Neural cell (in vitro differentiated cells): Measurements from ENCODE around the gene DCHS2. TPM values are rescaled to one million over a fixed set of nuclear protein-coding genes. Genes with fewer than 3 reads are reported as not detected.

ENCODE experiments used
- H2AFZ ChIP-seq: fragments of 200-600, 300-800 bp; sonication (generic), shearing (Covaris generic); 2 replicates; pipeline ENCODE4 v1.6.0; 2014; ENCODE audit warnings: low read depth, mild to moderate bottlenecking, antibody characterized with exemption, low read length, moderate library complexity
- H3F3A ChIP-seq: fragments of 200-600 bp; shearing (Covaris generic); 2 replicates; pipeline ENCODE4 v1.6.1; 2016; ENCODE audit warnings: mild to moderate bottlenecking, moderate library complexity, mixed read lengths, antibody characterized with exemption, low read length; ENCODE audit not compliant: insufficient read depth, poor library complexity, severe bottlenecking
- H3K27ac ChIP-seq: fragments of 200-600, 300-800 bp; sonication (generic), shearing (Covaris generic); 2 replicates; pipeline ENCODE4 v1.5.1; 2014; ENCODE audit warnings: mild to moderate bottlenecking, low read length, moderate library complexity
- H3K27me3 ChIP-seq: fragments of 300-800, 200-600 bp; sonication (generic), shearing (Covaris generic); 2 replicates; pipeline ENCODE4 v1.6.0; 2014; ENCODE audit warnings: mild to moderate bottlenecking, low read depth, low read length, moderate library complexity; ENCODE audit not compliant: insufficient read depth
- H3K36me3 ChIP-seq: fragments of 300-800, 200-600 bp; sonication (generic), shearing (Covaris generic); 2 replicates; pipeline ENCODE4 v1.5.1; 2014; ENCODE audit warnings: mild to moderate bottlenecking, antibody characterized with exemption, low read length, moderate library complexity; ENCODE audit not compliant: insufficient read depth
- H3K4me2 ChIP-seq: fragments of 300-800, 200-600 bp; sonication (generic), shearing (Covaris generic); 2 replicates; pipeline ENCODE4 v1.6.0; 2014; ENCODE audit warnings: mild to moderate bottlenecking, low read length
- H3K4me3 ChIP-seq: fragments of 300-800, 200-600 bp; sonication (generic), shearing (Covaris generic); 2 replicates; pipeline ENCODE4 v1.5.1; 2014; ENCODE audit warnings: mild to moderate bottlenecking, low read length, moderate library complexity
- H3K79me2 ChIP-seq: fragments of 200-600 bp; shearing (Covaris generic); replicated peaks from 2 replicates; pipeline ENCODE4 v1.6.0; 2014; ENCODE audit warnings: mild to moderate bottlenecking, low read length, moderate library complexity; ENCODE audit not compliant: insufficient read depth
- H3K9ac ChIP-seq: fragments of 300-800, 200-600 bp; sonication (generic), shearing (Covaris generic); 2 replicates; pipeline ENCODE4 v1.6.1; 2016; ENCODE audit warnings: mild to moderate bottlenecking, low read length, mixed read lengths
- H3K9me2 ChIP-seq: fragments of 200-600 bp; shearing (Covaris generic); 2 replicates; pipeline ENCODE4 v1.6.1; 2016; ENCODE audit warnings: mild to moderate bottlenecking, low read length, mixed read lengths; ENCODE audit not compliant: insufficient read depth
- H3K9me3 ChIP-seq: fragments of 200-600, 300-800 bp; sonication (generic), shearing (Covaris generic); 2 replicates; pipeline ENCODE4 v1.6.1; 2016; ENCODE audit warnings: mild to moderate bottlenecking, mixed run types, low read length, moderate library complexity, mixed read lengths
- H4K20me1 ChIP-seq: fragments of 200-600 bp; shearing (Covaris generic); 2 replicates; pipeline ENCODE4 v1.6.1; 2016; ENCODE audit warnings: mild to moderate bottlenecking, mixed run types; ENCODE audit not compliant: insufficient read depth
- EP300 ChIP-seq: fragments of 450-650 bp; conservative IDR thresholded peaks from 2 replicates; pipeline ENCODE4 v1.6.1; 2014; ENCODE audit warnings: antibody characterized with exemption, mild to moderate bottlenecking, moderate library complexity; ENCODE audit not compliant: poor library complexity, severe bottlenecking
- EZH2 ChIP-seq: fragments of 200-600, 300-800 bp; shearing (Covaris generic), sonication (generic); IDR thresholded peaks from 2 replicates; pipeline ENCODE4 v1.6.1; 2014; ENCODE audit warnings: antibody characterized with exemption, low read length, borderline replicate concordance, mild to moderate bottlenecking; ENCODE audit not compliant: insufficient read depth, poor library complexity, severe bottlenecking
- MXI1 ChIP-seq: fragments of 450-650 bp; conservative IDR thresholded peaks from 2 replicates; pipeline ENCODE4 v1.6.1; 2014; ENCODE audit warnings: antibody characterized with exemption, mild to moderate bottlenecking; ENCODE audit not compliant: poor library complexity, severe bottlenecking
- POLR2AphosphoS5 ChIP-seq: IDR thresholded peaks from 2 replicates; pipeline ENCODE4 v1.6.1; 2012
- RAD21 ChIP-seq: fragments of 450-650 bp; conservative IDR thresholded peaks from 2 replicates; pipeline ENCODE4 v1.6.1; 2014; ENCODE audit warnings: antibody characterized with exemption, mild to moderate bottlenecking, moderate library complexity
- SMC3 ChIP-seq: fragments of 450-650 bp; conservative IDR thresholded peaks from 2 replicates; pipeline ENCODE4 v1.6.1; 2014; ENCODE audit warnings: antibody characterized with exemption, mild to moderate bottlenecking, moderate library complexity; ENCODE audit not compliant: poor library complexity
- TAF1 ChIP-seq: IDR thresholded peaks from 2 replicates; pipeline ENCODE4 v1.6.1; 2012; ENCODE audit warnings: low read depth
- polyA plus RNA-seq: library from polyadenylated mRNA; depleted of rRNA; stranded (reverse); fragments of >200 nt; gene quantifications from 2 replicates; pipeline ENCODE4 v1.2.3, GENCODE V29; 2014
- TF ChIP-seq, protein P1 (sequence below): fragments of 450-650 bp; IDR thresholded peaks from 2 replicates; pipeline ENCODE4 v1.5.1; 2014; ENCODE audit warnings: antibody characterized with exemption, mild to moderate bottlenecking, moderate library complexity; ENCODE audit not compliant: poor library complexity, severe bottlenecking
- TF ChIP-seq, protein P2 (sequence below): IDR thresholded peaks from 2 replicates; pipeline ENCODE4 v1.6.1; 2012; ENCODE audit warnings: borderline replicate concordance

DCHS2 gene
- polyA plus RNA-seq, 1 donor from 2014 or later = 1.6 TPM

DNA sequence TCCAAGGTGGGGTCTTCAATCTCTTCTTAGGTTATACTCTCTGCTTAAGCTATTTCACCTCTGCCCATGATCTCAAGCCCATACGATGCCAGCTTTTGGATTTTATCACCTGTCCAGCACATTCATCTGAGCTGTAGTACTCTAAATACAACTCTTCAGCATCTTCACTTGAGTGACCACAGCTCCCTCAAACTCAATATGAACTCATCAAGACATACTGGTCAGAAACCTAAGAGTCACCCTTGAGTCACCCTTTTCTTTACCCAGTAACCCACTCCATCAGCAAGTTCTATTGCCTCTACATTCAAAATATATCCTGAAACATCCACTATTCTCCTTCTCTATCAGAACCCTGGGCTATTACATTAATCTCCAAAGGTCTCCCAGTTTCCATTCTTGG lies 69.4 kb downstream of the DCHS2 start:
- H3K27ac ChIP-seq = no peak overlapping the region
- peaks cover 10% of the 10 kb centered on the region for H3K27me3 ChIP-seq
- H2AFZ ChIP-seq = no peak overlapping the region
- TF ChIP-seq EP300 = no peak
- TF ChIP-seq TAF1 = no peak
- TF ChIP-seq, protein P1, sequence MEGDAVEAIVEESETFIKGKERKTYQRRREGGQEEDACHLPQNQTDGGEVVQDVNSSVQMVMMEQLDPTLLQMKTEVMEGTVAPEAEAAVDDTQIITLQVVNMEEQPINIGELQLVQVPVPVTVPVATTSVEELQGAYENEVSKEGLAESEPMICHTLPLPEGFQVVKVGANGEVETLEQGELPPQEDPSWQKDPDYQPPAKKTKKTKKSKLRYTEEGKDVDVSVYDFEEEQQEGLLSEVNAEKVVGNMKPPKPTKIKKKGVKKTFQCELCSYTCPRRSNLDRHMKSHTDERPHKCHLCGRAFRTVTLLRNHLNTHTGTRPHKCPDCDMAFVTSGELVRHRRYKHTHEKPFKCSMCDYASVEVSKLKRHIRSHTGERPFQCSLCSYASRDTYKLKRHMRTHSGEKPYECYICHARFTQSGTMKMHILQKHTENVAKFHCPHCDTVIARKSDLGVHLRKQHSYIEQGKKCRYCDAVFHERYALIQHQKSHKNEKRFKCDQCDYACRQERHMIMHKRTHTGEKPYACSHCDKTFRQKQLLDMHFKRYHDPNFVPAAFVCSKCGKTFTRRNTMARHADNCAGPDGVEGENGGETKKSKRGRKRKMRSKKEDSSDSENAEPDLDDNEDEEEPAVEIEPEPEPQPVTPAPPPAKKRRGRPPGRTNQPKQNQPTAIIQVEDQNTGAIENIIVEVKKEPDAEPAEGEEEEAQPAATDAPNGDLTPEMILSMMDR = no peak
- no peak for TF ChIP-seq POLR2AphosphoS5
- TF ChIP-seq, protein P2, sequence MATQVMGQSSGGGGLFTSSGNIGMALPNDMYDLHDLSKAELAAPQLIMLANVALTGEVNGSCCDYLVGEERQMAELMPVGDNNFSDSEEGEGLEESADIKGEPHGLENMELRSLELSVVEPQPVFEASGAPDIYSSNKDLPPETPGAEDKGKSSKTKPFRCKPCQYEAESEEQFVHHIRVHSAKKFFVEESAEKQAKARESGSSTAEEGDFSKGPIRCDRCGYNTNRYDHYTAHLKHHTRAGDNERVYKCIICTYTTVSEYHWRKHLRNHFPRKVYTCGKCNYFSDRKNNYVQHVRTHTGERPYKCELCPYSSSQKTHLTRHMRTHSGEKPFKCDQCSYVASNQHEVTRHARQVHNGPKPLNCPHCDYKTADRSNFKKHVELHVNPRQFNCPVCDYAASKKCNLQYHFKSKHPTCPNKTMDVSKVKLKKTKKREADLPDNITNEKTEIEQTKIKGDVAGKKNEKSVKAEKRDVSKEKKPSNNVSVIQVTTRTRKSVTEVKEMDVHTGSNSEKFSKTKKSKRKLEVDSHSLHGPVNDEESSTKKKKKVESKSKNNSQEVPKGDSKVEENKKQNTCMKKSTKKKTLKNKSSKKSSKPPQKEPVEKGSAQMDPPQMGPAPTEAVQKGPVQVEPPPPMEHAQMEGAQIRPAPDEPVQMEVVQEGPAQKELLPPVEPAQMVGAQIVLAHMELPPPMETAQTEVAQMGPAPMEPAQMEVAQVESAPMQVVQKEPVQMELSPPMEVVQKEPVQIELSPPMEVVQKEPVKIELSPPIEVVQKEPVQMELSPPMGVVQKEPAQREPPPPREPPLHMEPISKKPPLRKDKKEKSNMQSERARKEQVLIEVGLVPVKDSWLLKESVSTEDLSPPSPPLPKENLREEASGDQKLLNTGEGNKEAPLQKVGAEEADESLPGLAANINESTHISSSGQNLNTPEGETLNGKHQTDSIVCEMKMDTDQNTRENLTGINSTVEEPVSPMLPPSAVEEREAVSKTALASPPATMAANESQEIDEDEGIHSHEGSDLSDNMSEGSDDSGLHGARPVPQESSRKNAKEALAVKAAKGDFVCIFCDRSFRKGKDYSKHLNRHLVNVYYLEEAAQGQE = no peak
- TF ChIP-seq RAD21 = no peak
- no peak for TF ChIP-seq EZH2
- H3K79me2 ChIP-seq = no peaks in the 10 kb centered on the region
- no peaks in the 10 kb centered on the region for H4K20me1 ChIP-seq
- H3K9ac ChIP-seq = no peak overlapping the region
- H3K4me3 ChIP-seq = no peak overlapping the region
- no peaks in the 10 kb centered on the region for H3K36me3 ChIP-seq
- H3F3A ChIP-seq = no peaks in the 10 kb centered on the region
- no peaks in the 10 kb centered on the region for H3K9me3 ChIP-seq
- no peak overlapping the region for H3K4me2 ChIP-seq
- no peaks in the 10 kb centered on the region for H3K9me2 ChIP-seq

DNA sequence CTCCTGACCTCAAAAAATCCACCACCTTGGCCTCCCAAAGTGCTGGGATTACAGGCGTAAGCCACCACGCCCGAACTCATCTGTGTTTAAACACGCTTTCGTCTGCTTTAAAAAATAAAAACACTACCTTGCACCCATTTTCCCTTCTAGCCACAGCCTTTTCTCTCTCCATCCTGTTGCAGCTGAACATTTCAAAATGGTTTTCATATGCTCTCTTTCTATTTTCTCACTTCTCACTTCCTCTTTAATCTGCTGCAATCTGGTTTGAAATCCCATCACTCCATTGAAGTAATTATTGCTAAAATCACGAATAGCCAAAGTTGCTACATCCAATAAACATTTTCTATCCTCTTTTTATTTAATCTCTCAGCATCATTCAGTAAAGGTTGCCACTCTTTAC lies 70.0 kb downstream of the DCHS2 start:
- Histone ChIP-seq H3K4me2 (no peak overlapping the region), H3K9me3 (no peaks in the 10 kb centered on the region)
- TF ChIP-seq MXI1 (no peak), TAF1 (no peak), RAD21 (no peak), EP300 (no peak), SMC3 (no peak), EZH2 (no peak)
- TF ChIP-seq, protein P2 = no peak

More for the DNA sequence above, 70.0 kb downstream of the DCHS2 start:
- Histone ChIP-seq H3K9ac (no peak overlapping the region), H2AFZ (no peak overlapping the region), H3K9me2 (no peaks in the 10 kb centered on the region), H3K36me3 (no peaks in the 10 kb centered on the region), H3F3A (no peaks in the 10 kb centered on the region), H3K79me2 (no peaks in the 10 kb centered on the region), H3K4me3 (no peak overlapping the region), H3K27ac (no peak overlapping the region), H3K27me3 (peaks cover 10% of the 10 kb centered on the region), H4K20me1 (no peaks in the 10 kb centered on the region)
